Activated T-helper 2 cell treated with anti-CD3 and anti-CD28 coated beads, Interferon-gamma antibody, Interleukin-2, Interleukin-4, amounts not matched to agents 10 μg/mL and 5 μg/mL and 100 μg/mL, durations not matched to agents 14 hours and 24 hours and 36 hours (primary cell): ENCODE measurements around the gene TRRAP. TPM values are rescaled to one million over a fixed set of nuclear protein-coding genes. Genes with fewer than 3 reads are reported as not detected.

Experiments
- DNase-seq: peaks from one replicate; pipeline ENCODE4 v3.0.0; 2021; ENCODE audit warnings: low spot score
- H3K27ac Mint-ChIP-seq: one replicate; pipeline ENCODE4 v1.8.0; 2021; ENCODE audit warnings: mixed read lengths
- H3K27me3 Mint-ChIP-seq: one replicate; pipeline ENCODE4 v1.8.0; 2021; ENCODE audit warnings: low read depth, mixed read lengths
- H3K36me3 Mint-ChIP-seq: one replicate; pipeline ENCODE4 v1.8.0; 2021; ENCODE audit warnings: low read depth, mixed read lengths
- H3K4me1 Mint-ChIP-seq: one replicate; pipeline ENCODE4 v1.8.0; 2021; ENCODE audit warnings: low read depth, mixed read lengths
- H3K4me3 Mint-ChIP-seq: one replicate; pipeline ENCODE4 v1.8.0; 2021; ENCODE audit warnings: low read depth, mild to moderate bottlenecking, moderate library complexity, mixed read lengths
- H3K9me3 Mint-ChIP-seq: one replicate; pipeline ENCODE4 v1.8.0; 2021; ENCODE audit warnings: mixed read lengths
- intact Hi-C: fragments of 100-400 bp; cut with micrococcal nuclease; formaldehyde crosslinking; loops from one replicate; pipeline ENCODE4 v1.15.1; 2023
- total RNA-seq: library from RNA; stranded (reverse); gene quantifications from 2 replicates; pipeline ENCODE4 v1.2.3, GENCODE V29; 2022

The TRRAP gene
- total RNA-seq, 1 donor from 2014 or later: 58.6 TPM

GRCh38 chr7:98946389-98946788, 68.1 kb downstream of the TRRAP start:
- Mint-ChIP-seq H3K27me3 (no peaks in the 10 kb centered on the region), H3K36me3 (peaks cover 63% of the 10 kb centered on the region), H3K9me3 (no peaks in the 10 kb centered on the region), H3K4me3 (no peak overlapping the region), H3K27ac (no peak overlapping the region), H3K4me1 (no peaks in the 10 kb centered on the region)
- intact Hi-C loops: no loop called here
- no peak for DNase-seq

GRCh38 chr7:98949336-98950044, 71.2 kb downstream of the TRRAP start:
- Mint-ChIP-seq H3K27ac (no peak overlapping the region), H3K36me3 (peaks cover 74% of the 10 kb centered on the region), H3K4me1 (no peaks in the 10 kb centered on the region), H3K27me3 (no peaks in the 10 kb centered on the region), H3K4me3 (no peak overlapping the region), H3K9me3 (no peaks in the 10 kb centered on the region)
- intact Hi-C loops: no loop called here
- DNase-seq: no peak

- no peaks in the 10 kb centered on the region for H3K9me3 Mint-ChIP-seq
- no peaks in the 10 kb centered on the region for H3K4me1 Mint-ChIP-seq
- H3K4me3 Mint-ChIP-seq: no peak overlapping the region
- no peaks in the 10 kb centered on the region for H3K27me3 Mint-ChIP-seq
- H3K27ac Mint-ChIP-seq: no peak overlapping the region
- H3K36me3 Mint-ChIP-seq: peaks cover 88% of the 10 kb centered on the region
- intact Hi-C loops: no loop called here
- no peak for DNase-seq
Measured at GRCh38 chr7:98955992-98956391, 77.7 kb downstream of the TRRAP start.

DNA sequence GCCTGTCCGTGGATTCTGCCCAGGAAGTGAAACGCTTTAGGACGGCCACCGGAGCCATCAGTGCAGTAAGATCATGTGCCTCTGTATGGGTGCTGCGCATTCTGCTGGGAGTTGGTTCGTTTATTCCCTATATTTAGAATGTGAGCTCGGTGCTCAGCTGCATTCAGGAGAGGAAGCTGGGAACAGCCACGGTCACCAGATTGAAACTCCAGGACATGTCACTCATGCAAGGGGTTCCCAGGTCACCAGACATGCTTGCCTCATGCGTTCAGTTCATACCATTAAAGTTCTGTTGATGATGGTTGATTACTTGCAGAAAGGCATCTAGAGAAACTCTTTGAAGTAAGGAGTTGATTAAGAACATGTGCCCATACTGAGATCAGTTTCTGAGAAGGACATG, 78.1 kb downstream of the TRRAP start:
- Mint-ChIP-seq H3K9me3 (no peaks in the 10 kb centered on the region), H3K4me3 (no peak overlapping the region), H3K4me1 (no peaks in the 10 kb centered on the region), H3K36me3 (peaks cover 88% of the 10 kb centered on the region), H3K27ac (no peak overlapping the region), H3K27me3 (no peaks in the 10 kb centered on the region)
- intact Hi-C loops: no loop called here
- no peak for DNase-seq

DNA sequence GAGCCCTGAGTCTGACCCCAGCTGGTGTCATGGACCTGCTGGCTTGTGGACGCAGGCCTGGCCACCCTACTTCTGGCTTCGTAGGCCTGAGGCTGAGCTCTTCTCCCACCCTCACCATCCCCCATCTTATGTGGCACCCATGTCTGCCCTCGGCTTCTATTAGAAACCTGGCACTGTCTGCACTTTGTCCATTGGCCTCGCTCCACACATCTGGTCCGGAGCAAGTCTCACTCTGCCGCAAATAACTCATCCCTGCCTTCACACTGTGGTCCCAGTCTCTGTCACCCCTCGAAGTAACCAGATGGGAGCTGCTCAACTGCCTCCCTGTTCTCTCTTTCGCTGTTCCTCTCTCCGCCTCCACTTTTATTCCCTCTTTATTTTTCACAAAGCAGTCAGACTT, 78.6 kb downstream of the TRRAP start:
- intact Hi-C loops: no loop called here
- Mint-ChIP-seq H3K9me3 (no peaks in the 10 kb centered on the region), H3K27ac (no peak overlapping the region), H3K4me1 (no peaks in the 10 kb centered on the region), H3K36me3 (peaks cover 88% of the 10 kb centered on the region), H3K27me3 (no peaks in the 10 kb centered on the region), H3K4me3 (no peak overlapping the region)
- no peak for DNase-seq

DNA sequence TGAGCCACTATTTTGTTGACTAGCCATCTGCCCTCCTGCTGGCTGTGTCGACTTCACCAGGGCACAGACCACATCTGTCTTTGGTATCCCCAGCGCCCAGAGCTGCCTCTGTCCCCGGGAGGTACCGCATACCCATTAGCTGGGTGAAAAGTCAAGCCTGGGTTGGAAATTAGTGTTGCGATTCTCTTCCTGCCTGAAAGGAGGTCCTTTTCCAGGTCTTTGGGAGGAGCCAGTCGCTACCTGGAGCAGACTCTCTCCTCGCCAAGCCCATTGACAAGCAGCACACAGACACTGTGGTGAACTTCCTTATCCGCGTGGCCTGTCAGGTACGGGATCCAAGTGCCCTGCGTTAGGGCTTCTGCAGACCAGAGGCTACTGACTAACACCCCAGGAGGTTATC, 79.4 kb downstream of the TRRAP start:
- Mint-ChIP-seq H3K27ac (no peak overlapping the region), H3K4me3 (no peak overlapping the region), H3K9me3 (no peaks in the 10 kb centered on the region), H3K27me3 (no peaks in the 10 kb centered on the region), H3K4me1 (no peaks in the 10 kb centered on the region), H3K36me3 (peaks cover 89% of the 10 kb centered on the region)
- DNase-seq: no peak
- intact Hi-C loops: loop anchor here (2.0 kb wide), 1 partner anchor 41 kb away; no protein-coding TSS in a partner anchor

GRCh38 chr7:98958968-98959367, 80.6 kb downstream of the TRRAP start:
- peaks cover 86% of the 10 kb centered on the region for H3K36me3 Mint-ChIP-seq
- H3K27me3 Mint-ChIP-seq: no peaks in the 10 kb centered on the region
- no peaks in the 10 kb centered on the region for H3K4me1 Mint-ChIP-seq
- H3K4me3 Mint-ChIP-seq: no peak overlapping the region
- no peak for DNase-seq
- no peak overlapping the region for H3K27ac Mint-ChIP-seq
- intact Hi-C loops: loop anchor here (2.0 kb wide), 1 partner anchor 42 kb away; no protein-coding TSS in a partner anchor
- H3K9me3 Mint-ChIP-seq: no peaks in the 10 kb centered on the region

DNA sequence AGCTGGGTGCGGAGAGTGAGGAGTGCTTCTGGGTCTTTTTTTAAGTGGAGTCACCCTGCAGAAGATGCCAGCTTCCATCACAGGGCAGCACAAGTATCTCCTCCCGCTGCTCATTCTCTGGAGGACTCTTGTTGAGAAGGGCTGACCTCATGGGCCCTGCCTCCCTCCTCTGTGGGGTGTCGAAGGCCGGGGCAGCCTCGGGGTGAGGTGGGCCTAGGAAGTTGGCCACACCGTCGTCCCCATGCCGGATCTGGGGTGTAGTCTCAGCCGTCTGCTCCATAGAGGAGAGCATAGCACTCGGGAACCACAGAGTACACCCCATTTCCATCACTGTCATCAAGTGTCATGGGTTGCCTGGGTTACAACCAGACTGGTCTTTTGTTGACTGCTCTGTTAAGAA, 85.0 kb downstream of the TRRAP start:
- H3K27me3 Mint-ChIP-seq: no peaks in the 10 kb centered on the region
- no peaks in the 10 kb centered on the region for H3K4me1 Mint-ChIP-seq
- intact Hi-C loops: no loop called here
- H3K4me3 Mint-ChIP-seq: no peak overlapping the region
- DNase-seq: no peak
- peaks cover 81% of the 10 kb centered on the region for H3K36me3 Mint-ChIP-seq
- H3K9me3 Mint-ChIP-seq: no peaks in the 10 kb centered on the region
- H3K27ac Mint-ChIP-seq: no peak overlapping the region

DNA sequence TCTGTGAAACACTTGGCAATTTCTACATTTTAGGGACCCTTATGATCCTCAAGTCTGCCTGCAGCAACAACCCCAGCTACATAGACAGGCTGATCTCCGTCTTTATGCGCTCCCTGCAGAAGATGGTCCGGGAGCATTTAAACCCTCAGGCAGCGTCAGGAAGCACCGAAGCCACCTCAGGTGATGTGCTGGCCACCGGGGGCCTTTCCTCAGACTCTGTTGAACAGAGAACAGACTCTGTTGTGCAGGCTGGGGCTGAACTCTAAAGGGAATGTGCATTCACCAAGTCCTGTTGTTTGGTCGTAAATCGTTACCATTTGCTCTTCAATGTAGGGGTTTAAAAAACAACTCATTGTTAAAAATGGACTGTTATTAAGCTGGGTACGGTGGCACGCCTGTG, 86.3 kb downstream of the TRRAP start:
- no peaks in the 10 kb centered on the region for H3K27me3 Mint-ChIP-seq
- no peaks in the 10 kb centered on the region for H3K4me1 Mint-ChIP-seq
- H3K9me3 Mint-ChIP-seq: no peaks in the 10 kb centered on the region
- intact Hi-C loops: no loop called here
- peaks cover 82% of the 10 kb centered on the region for H3K36me3 Mint-ChIP-seq
- H3K27ac Mint-ChIP-seq: no peak overlapping the region
- no peak for DNase-seq
- no peak overlapping the region for H3K4me3 Mint-ChIP-seq

GRCh38 chr7:98968621-98969020, 90.3 kb downstream of the TRRAP start:
- intact Hi-C loops: no loop called here
- H3K27ac Mint-ChIP-seq: no peak overlapping the region
- H3K36me3 Mint-ChIP-seq: peaks cover 84% of the 10 kb centered on the region
- no peak for DNase-seq
- no peaks in the 10 kb centered on the region for H3K4me1 Mint-ChIP-seq
- H3K27me3 Mint-ChIP-seq: no peaks in the 10 kb centered on the region
- no peak overlapping the region for H3K4me3 Mint-ChIP-seq
- H3K9me3 Mint-ChIP-seq: no peaks in the 10 kb centered on the region

DNA sequence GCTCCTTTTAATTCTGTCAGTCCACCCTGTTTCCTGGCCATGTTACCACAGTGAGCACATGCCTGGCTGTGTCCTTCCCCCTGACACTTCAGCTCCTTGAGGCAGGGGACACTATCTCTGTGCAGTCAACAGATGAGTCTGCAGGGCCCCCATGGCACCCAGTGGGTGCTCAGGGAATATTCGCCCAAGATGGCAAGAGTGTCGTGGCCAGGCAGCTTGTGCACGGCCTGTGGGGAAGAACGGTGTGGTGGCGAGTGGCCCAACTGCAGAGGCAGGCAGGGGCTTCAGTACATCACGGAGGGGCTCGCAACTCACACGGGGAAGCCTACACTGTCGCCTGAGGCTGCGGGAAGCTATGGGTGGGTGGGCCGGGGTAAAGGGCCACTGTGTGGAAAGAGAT, 91.1 kb downstream of the TRRAP start:
- intact Hi-C loops: no loop called here
- H3K27ac Mint-ChIP-seq: no peak overlapping the region
- H3K9me3 Mint-ChIP-seq: no peaks in the 10 kb centered on the region
- no peaks in the 10 kb centered on the region for H3K27me3 Mint-ChIP-seq
- no peaks in the 10 kb centered on the region for H3K4me1 Mint-ChIP-seq
- H3K4me3 Mint-ChIP-seq: no peak overlapping the region
- no peak for DNase-seq
- H3K36me3 Mint-ChIP-seq: peaks cover 87% of the 10 kb centered on the region

DNA sequence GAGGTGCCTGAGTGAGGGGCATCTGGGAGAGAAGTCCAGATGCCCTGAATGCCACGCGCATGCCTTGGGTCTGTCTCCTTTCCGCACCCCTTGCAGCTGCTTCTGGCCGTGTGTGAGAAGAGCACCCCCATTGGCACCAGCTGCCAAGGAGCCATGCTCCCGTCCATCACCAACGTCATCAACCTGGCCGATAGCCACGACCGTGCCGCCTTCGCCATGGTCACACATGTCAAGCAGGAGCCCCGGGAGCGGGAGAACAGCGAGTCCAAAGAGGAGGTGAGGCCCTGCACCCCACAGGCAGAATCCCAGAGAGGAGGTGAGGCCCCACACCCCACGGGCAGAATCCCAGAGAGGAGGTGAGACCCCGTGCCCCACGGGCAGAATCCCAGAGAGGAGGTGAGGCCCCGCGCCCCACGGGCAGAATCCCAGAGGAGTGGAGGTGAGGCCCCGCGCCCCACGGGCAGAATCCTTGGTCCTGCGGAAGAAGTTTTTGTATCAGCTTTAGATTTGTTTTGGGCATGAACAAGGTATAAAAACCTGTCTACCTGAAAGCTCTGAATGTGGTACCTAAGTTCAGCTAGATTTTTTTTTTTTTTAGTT, 91.8 kb downstream of the TRRAP start:
- no peaks in the 10 kb centered on the region for H3K4me1 Mint-ChIP-seq
- H3K36me3 Mint-ChIP-seq: peaks cover 88% of the 10 kb centered on the region
- H3K4me3 Mint-ChIP-seq: no peak overlapping the region
- DNase-seq: no peak
- no peak overlapping the region for H3K27ac Mint-ChIP-seq
- H3K9me3 Mint-ChIP-seq: no peaks in the 10 kb centered on the region
- intact Hi-C loops: no loop called here
- no peaks in the 10 kb centered on the region for H3K27me3 Mint-ChIP-seq

DNA sequence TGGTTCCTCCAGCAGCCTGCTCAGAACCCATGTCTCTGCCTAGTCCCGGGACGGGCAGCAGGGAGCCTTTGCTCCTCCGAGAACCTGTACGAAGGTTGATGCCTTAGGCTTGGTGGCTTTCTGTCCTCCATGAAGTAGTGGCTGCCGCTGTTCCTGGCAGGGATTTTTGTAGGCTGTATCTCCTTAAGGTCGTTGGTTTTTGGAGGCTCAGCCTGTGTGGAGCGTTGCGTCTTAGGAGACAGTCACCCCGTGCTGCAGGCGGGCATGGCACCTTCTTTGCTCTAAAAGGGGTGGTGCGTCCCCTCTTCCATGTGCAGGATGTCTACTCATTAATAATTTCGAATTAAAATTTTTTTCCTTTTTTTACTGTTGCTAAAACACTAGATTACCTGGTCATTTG, 92.5 kb downstream of the TRRAP start:
- peaks cover 88% of the 10 kb centered on the region for H3K36me3 Mint-ChIP-seq
- H3K9me3 Mint-ChIP-seq: no peaks in the 10 kb centered on the region
- H3K4me1 Mint-ChIP-seq: no peaks in the 10 kb centered on the region
- intact Hi-C loops: no loop called here
- no peak overlapping the region for H3K27ac Mint-ChIP-seq
- no peaks in the 10 kb centered on the region for H3K27me3 Mint-ChIP-seq
- DNase-seq: no peak
- no peak overlapping the region for H3K4me3 Mint-ChIP-seq
